Thoracic aorta (tissue), 2 donors: ENCODE results near the gene RDX. TPM values are rescaled to one million over a fixed set of nuclear protein-coding genes. Genes with fewer than 3 reads are reported as not detected.

Source experiments
- ATAC-seq: fragments of 150-250 bp; one replicate; pipeline ENCODE4 v1.8.0; 2017; ENCODE audit warnings: low read depth; ENCODE audit not compliant: insufficient number of reproducible peaks, low FRiP score
- DNase-seq: peaks from one replicate; pipeline ENCODE4 v3.0.0-alpha.2; 2020; ENCODE audit warnings: low spot score
- H3K27ac ChIP-seq, 2 donors: fragments of 200-600 bp; sonication (generic); 1 replicate in 1 of 2; 2 replicates in 1 of 2; pipeline ENCODE4 v1.5.1; 2016; ENCODE audit warnings: mild to moderate bottlenecking in 2 of 2, moderate library complexity in 2 of 2
- H3K27me3 ChIP-seq: fragments of 200-600 bp; sonication (generic); replicated peaks from 2 replicates; pipeline ENCODE4 v1.6.0; 2016; ENCODE audit warnings: mild to moderate bottlenecking; ENCODE audit not compliant: insufficient read depth
- H3K36me3 ChIP-seq: fragments of 200-600 bp; sonication (generic); one replicate; pipeline ENCODE4 v1.5.1; 2016
- H3K4me1 ChIP-seq, 2 donors: fragments of 200-600 bp; sonication (generic); 1 replicate in 1 of 2; 2 replicates in 1 of 2; pipeline versions ENCODE4 v1.5.1 to v1.6.0; 2016; ENCODE audit warnings: low read depth in 2 of 2, mild to moderate bottlenecking in 1 of 2; ENCODE audit not compliant: control insufficient read depth in 1 of 2
- H3K4me3 ChIP-seq: fragments of 200-600 bp; sonication (generic); 2 replicates; pipeline ENCODE4 v1.5.1; 2016; ENCODE audit warnings: mild to moderate bottlenecking
- H3K9me3 ChIP-seq: fragments of 200-600 bp; sonication (generic); 2 replicates; pipeline ENCODE4 v1.5.1; 2016
- total RNA-seq, 2 donors: library from RNA; depleted of rRNA; stranded (reverse); fragments of >200 nt; gene quantifications; one replicate each; pipeline versions ENCODE4 v1.1.0 to v1.2.3, GENCODE V29; 2016
- TF ChIP-seq, protein P1 (sequence below): fragments of 200-600 bp; sonication (generic); IDR thresholded peaks from one replicate; pipeline ENCODE4 v1.5.1; 2019; ENCODE audit warnings: antibody characterized with exemption

RDX gene
- total RNA-seq, 2 donors from 2014 or later = 54.4 to 86.8 TPM

DNA sequence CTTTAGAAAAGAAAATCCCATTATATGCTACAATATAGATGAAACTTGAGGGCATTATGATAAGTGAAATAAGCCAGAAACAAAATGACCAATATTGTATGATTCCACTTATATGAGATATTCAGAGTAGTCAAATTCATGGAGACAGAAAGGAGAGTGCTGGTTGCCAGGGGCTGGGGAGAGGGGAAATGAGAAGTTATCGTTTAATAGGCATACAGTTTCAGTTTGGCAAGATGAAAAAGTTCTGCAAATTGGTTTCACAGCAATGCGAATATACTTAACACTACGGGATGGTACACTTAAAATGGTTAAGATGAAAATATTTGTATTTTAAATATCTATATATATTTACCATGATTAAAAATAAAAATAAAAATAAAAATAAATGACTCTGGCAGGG lies 31.1 kb upstream of the RDX start:
- H3K9me3 ChIP-seq = no peaks in the 10 kb centered on the region
- DNase-seq = no peak
- ATAC-seq = no peak
- H3K27ac ChIP-seq = no peak overlapping the region
- no peaks in the 10 kb centered on the region for H3K4me1 ChIP-seq
- H3K27me3 ChIP-seq = no peaks in the 10 kb centered on the region
- H3K4me3 ChIP-seq = no peak overlapping the region
- TF ChIP-seq, protein P1, sequence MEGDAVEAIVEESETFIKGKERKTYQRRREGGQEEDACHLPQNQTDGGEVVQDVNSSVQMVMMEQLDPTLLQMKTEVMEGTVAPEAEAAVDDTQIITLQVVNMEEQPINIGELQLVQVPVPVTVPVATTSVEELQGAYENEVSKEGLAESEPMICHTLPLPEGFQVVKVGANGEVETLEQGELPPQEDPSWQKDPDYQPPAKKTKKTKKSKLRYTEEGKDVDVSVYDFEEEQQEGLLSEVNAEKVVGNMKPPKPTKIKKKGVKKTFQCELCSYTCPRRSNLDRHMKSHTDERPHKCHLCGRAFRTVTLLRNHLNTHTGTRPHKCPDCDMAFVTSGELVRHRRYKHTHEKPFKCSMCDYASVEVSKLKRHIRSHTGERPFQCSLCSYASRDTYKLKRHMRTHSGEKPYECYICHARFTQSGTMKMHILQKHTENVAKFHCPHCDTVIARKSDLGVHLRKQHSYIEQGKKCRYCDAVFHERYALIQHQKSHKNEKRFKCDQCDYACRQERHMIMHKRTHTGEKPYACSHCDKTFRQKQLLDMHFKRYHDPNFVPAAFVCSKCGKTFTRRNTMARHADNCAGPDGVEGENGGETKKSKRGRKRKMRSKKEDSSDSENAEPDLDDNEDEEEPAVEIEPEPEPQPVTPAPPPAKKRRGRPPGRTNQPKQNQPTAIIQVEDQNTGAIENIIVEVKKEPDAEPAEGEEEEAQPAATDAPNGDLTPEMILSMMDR = no peak
- no peaks in the 10 kb centered on the region for H3K36me3 ChIP-seq

DNA sequence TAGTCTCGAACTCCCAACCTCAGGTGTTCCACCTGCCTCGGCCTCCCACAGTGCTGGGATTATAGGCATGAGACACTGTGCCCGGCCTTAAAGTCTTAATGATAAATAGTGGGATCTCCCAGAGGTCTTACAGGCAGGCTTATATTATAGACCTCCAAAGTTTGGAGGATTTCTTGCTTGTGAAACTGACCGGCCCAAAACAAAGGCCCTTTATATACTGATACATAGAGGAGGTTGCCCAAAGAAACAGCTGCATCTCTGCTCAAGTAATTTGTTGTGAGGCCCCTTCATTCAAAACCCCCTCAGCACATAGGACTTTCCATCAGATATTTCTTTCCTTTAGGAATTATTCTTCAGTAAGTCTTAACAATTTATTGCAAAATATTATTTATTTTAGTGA lies 27.4 kb upstream of the RDX start:
- H3K27ac ChIP-seq = no peak overlapping the region

DNA sequence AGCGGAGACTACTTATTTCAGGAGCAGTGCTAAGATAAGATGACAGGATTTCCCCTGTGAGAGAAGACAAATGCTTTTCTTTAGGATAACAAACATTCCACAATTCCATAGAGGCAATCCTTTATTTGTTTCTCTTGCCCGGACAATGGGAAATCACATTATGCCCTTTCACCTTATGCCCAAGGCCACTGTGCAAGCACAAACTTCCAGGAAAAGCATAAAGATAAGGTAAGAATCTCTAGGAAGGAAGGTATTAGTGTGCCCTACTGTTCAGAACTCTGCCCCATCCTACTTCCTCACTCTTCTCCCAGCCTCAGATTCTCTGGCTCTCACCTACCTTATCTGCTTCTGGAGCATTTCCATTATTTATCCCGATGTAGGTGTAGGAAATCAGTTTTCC lies 23.1 kb upstream of the RDX start:
- no peak overlapping the region for H3K27ac ChIP-seq
- ATAC-seq (no peak), DNase-seq (no peak)
- no peaks in the 10 kb centered on the region for H3K4me1 ChIP-seq
- TF ChIP-seq, protein P1 = no peak
- no peaks in the 10 kb centered on the region for H3K36me3 ChIP-seq
- H3K4me3 ChIP-seq = no peak overlapping the region
- no peaks in the 10 kb centered on the region for H3K27me3 ChIP-seq
- H3K9me3 ChIP-seq = no peaks in the 10 kb centered on the region

More for the DNA sequence above, 27.4 kb upstream of the RDX start:
- Histone ChIP-seq H3K27me3 (no peaks in the 10 kb centered on the region), H3K36me3 (no peaks in the 10 kb centered on the region), H3K4me1 (no peaks in the 10 kb centered on the region), H3K9me3 (no peaks in the 10 kb centered on the region), H3K4me3 (no peak overlapping the region)
- TF ChIP-seq, protein P1 = no peak
- DNase-seq = no peak
- ATAC-seq = no peak

DNA sequence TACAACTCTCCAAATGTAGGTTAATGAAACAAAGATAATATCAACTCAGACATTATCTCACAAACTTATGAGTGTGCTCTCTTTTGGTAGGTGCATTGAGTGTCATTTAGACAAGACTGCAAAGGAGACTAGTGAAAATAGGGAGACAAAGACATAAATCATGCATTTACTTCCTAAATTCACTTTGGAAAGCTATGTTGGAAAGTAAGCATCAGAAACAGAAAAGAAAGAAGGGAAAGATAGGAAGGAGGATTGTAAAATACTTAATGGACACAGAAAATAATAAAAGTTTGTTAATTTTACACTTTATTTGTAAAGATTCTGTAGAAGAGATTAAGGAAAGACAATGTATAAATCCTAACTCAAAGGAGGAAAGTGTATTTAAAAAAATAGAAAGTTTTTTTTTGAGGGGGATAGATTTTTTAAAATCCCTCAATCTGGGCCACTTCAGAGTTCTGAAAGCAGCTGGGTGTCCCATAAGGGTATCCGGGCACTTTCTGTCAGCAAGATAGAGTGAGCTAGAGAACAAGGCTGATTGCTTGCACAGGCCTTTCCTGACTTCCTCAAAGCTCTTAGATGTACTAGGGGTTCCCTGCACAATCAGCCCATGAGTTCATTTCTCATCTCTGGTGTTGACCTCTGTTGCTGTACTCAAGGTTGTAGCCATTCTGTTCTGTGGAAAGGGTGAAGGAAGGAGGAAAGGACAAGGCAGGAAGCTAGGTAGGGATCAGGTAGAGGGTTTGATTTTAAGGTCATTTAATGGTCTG lies 22.4 kb upstream of the RDX start:
- Histone ChIP-seq H3K4me1 (no peaks in the 10 kb centered on the region), H3K27ac (no peak overlapping the region), H3K27me3 (no peaks in the 10 kb centered on the region), H3K36me3 (no peaks in the 10 kb centered on the region), H3K9me3 (no peaks in the 10 kb centered on the region), H3K4me3 (no peak overlapping the region)
- ATAC-seq (no peak), DNase-seq (no peak)
- TF ChIP-seq, protein P1 = no peak

DNA sequence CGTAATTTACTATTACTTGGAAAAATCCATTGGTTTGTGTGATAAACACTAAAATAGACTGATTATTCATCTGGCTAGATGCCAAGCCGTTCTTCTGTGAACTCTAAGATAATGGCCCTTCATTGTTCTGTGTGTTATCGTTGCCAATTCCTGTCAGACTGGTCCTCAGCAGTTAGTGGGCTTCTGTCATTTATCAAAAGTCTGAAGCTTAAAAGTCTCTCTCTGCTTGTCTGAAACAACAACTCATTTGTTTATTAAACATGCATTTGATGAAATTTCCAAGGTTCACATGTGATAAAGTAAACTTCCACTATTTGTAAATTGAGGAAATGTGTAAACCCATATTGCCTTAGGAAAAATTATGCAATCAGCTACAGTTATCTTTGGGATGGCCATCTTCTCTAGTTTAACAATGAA lies 21.1 kb upstream of the RDX start:
- no peaks in the 10 kb centered on the region for H3K9me3 ChIP-seq
- no peak for DNase-seq
- no peak overlapping the region for H3K4me3 ChIP-seq
- H3K36me3 ChIP-seq = no peaks in the 10 kb centered on the region
- no peak for ATAC-seq
- no peaks in the 10 kb centered on the region for H3K27me3 ChIP-seq
- H3K27ac ChIP-seq = no peak overlapping the region
- H3K4me1 ChIP-seq = no peaks in the 10 kb centered on the region
- TF ChIP-seq, protein P1 = no peak
